Caco-2 (cell line): ENCODE results near the gene LORICRIN. TPM values are rescaled to one million over a fixed set of nuclear protein-coding genes. Genes with fewer than 3 reads are reported as not detected.

ENCODE experiments used
- BruUV-seq: library from RNA; stranded (reverse); fragments of 400-500 nt; replicated peaks from 2 replicates; lab custom pipeline; 2021; lab: Mats Ljungman, UMichigan
- CTCF ChIA-PET: fragments of 300-600 bp; sonication (Branson Sonifier 250); formaldehyde crosslinking; loops from one replicate; lab custom pipeline; 2022; ENCODE audit warnings: antibody characterized with exemption; lab: Charles Lee
- POLR2A ChIA-PET: fragments of 300-600 bp; sonication (Branson Sonifier 250); formaldehyde crosslinking; loops from one replicate; lab custom pipeline; 2022; ENCODE audit warnings: antibody characterized with exemption; lab: Charles Lee
- DNase-seq, 2 experiments: peaks; one replicate each; pipeline versions ENCODE4 v3.0.0 to v3.0.0-alpha.2; 2020 to 2022
- H3K27me3 ChIP-seq: replicated peaks from 2 replicates; pipeline ENCODE4 v1.6.0; 2011; ENCODE audit warnings: low read length; ENCODE audit not compliant: control insufficient read depth, insufficient read depth
- H3K36me3 ChIP-seq: 2 replicates; pipeline ENCODE4 v1.5.1; 2011; ENCODE audit warnings: low read length; ENCODE audit not compliant: control insufficient read depth, insufficient read depth
- H3K4me1 ChIP-seq: fragments of 250-450 bp; sonication (Bioruptor Pico); 2 replicates; pipeline ENCODE4 v1.5.1; 2020; ENCODE audit warnings: mild to moderate bottlenecking
- H3K4me3 ChIP-seq: 2 replicates; pipeline ENCODE4 v1.5.1; 2011; ENCODE audit warnings: low read depth, mild to moderate bottlenecking, control low read depth, low read length
- H3K9me3 ChIP-seq: fragments of 250-450 bp; sonication (Bioruptor Pico); 2 replicates; pipeline ENCODE4 v1.5.1; 2020; ENCODE audit warnings: mild to moderate bottlenecking, moderate library complexity
- H3K27ac Mint-ChIP-seq: one replicate; pipeline ENCODE4 v1.8.0; 2022; ENCODE audit warnings: mixed read lengths; ENCODE audit not compliant: unreplicated experiment
- H3K27me3 Mint-ChIP-seq: one replicate; pipeline ENCODE4 v1.8.0; 2022; ENCODE audit warnings: mixed read lengths; ENCODE audit not compliant: insufficient read depth, unreplicated experiment
- H3K36me3 Mint-ChIP-seq: one replicate; pipeline ENCODE4 v1.8.0; 2022; ENCODE audit warnings: mild to moderate bottlenecking, mixed read lengths; ENCODE audit not compliant: insufficient read depth, unreplicated experiment
- H3K4me1 Mint-ChIP-seq: one replicate; pipeline ENCODE4 v1.8.0; 2022; ENCODE audit warnings: low read depth, mixed read lengths; ENCODE audit not compliant: unreplicated experiment
- H3K4me3 Mint-ChIP-seq: one replicate; pipeline ENCODE4 v1.8.0; 2022; ENCODE audit warnings: mild to moderate bottlenecking, moderate library complexity, mixed read lengths; ENCODE audit not compliant: unreplicated experiment
- H3K9me3 Mint-ChIP-seq: one replicate; pipeline ENCODE4 v1.8.0; 2022; ENCODE audit warnings: mixed read lengths; ENCODE audit not compliant: unreplicated experiment
- CTCF ChIP-seq, 2 experiments: fragments of 200-600 bp in 1 of 2; IDR thresholded peaks; 1 replicate in 1 of 2; 2 replicates in 1 of 2; pipeline versions ENCODE4 v1.5.1 to v1.8.0; 2011 to 2022; ENCODE audit warnings: antibody characterized with exemption in 1 of 2, control low read depth in 1 of 2, inconsistent platforms in 1 of 2, low read depth in 1 of 2, low read length in 1 of 2, mild to moderate bottlenecking in 1 of 2, moderate library complexity in 1 of 2; ENCODE audit not compliant: insufficient read depth in 1 of 2, severe bottlenecking in 1 of 2, unreplicated experiment in 1 of 2
- intact Hi-C: fragments of 100-400 bp; cut with micrococcal nuclease; formaldehyde crosslinking; loops from one replicate; pipeline ENCODE4 v1.10.0; 2022; ENCODE audit not compliant: unreplicated experiment
- total RNA-seq: library from RNA; stranded (reverse); gene quantifications from 2 replicates; pipeline ENCODE4 v1.2.3, GENCODE V29; 2022

Gene LORICRIN
- total RNA-seq, 1 experiment from 2014 or later, result not detected

DNA sequence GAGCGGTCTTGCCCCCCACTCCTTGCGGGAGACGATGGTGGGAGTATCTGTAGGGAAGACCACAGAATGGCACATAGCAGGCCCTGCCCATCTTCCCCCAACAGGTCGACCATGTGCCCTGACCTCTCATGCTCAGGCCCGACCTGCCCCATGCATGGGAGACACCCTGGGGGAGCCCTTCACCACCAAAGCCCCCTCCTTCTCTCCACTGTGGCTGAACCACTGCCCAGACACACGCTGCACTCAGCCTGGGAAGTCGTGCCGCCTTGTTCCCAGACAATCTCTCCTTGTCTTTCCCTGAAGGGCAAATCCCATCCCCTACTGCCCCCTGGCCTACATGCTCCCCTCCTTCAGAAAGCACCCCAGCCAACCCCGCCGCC, 47.7 kb downstream of the LORICRIN start:
- Mint-ChIP-seq H3K4me1 (no peaks in the 10 kb centered on the region), H3K27ac (no peak overlapping the region), H3K27me3 (peaks cover 19% of the 10 kb centered on the region), H3K36me3 (no peaks in the 10 kb centered on the region), H3K4me3 (no peak overlapping the region), H3K9me3 (no peaks in the 10 kb centered on the region)
- no TSS peak for BruUV-seq
- ChIA-PET POLR2A (no interaction called here), CTCF (no interaction called here)
- H3K36me3 ChIP-seq, result no peaks in the 10 kb centered on the region
- TF ChIP-seq CTCF (IDR thresholded peaks at IDR 0.05; ENCODE audit: insufficient read depth in 1 of 2, low read depth in 1 of 2, low read length in 1 of 2, severe bottlenecking in 1 of 2, unreplicated experiment in 1 of 2), result no peak
- no peaks in the 10 kb centered on the region for H3K4me1 ChIP-seq
- peaks cover 4% of the 10 kb centered on the region; the same call in 1 of the 2 replicates for H3K27me3 ChIP-seq
- DNase-seq, result no peak
- intact Hi-C loops, result no loop called here
- no peaks in the 10 kb centered on the region for H3K9me3 ChIP-seq
- no peak overlapping the region for H3K4me3 ChIP-seq

DNA sequence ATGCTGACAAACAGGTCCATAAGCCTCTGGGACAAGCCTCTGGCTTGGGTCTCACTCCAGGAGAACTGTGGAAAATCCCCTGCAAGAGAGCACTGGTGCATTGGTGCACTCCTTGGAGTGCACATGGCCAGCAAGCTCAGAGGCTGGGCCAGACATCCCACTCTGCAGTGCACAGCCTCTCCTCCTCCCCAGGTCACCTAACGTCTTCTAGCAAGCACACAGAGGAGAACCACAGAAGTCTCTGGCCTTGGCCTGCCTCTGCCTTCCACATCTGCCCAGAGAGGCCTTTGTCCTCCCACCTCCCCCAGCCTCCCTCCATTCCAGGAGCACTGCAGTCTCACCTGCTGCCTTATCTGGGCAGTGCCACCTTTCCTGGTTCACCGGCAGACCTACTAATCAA, 49.1 kb downstream of the LORICRIN start:
- no peak overlapping the region for H3K4me3 ChIP-seq
- Mint-ChIP-seq H3K27me3 (peaks cover 19% of the 10 kb centered on the region), H3K36me3 (no peaks in the 10 kb centered on the region), H3K4me3 (no peak overlapping the region), H3K9me3 (no peaks in the 10 kb centered on the region), H3K27ac (no peak overlapping the region), H3K4me1 (no peaks in the 10 kb centered on the region)
- no TSS peak for BruUV-seq
- DNase-seq, result no peak
- POLR2A ChIA-PET, result no interaction called here
- CTCF ChIA-PET, result no interaction called here
- no peak for TF ChIP-seq CTCF (IDR thresholded peaks at IDR 0.05; ENCODE audit: insufficient read depth in 1 of 2, low read depth in 1 of 2, low read length in 1 of 2, severe bottlenecking in 1 of 2, unreplicated experiment in 1 of 2)
- no peaks in the 10 kb centered on the region for H3K36me3 ChIP-seq
- H3K27me3 ChIP-seq, result peaks cover 4% of the 10 kb centered on the region; the same call in 1 of the 2 replicates
- H3K4me1 ChIP-seq, result no peaks in the 10 kb centered on the region
- intact Hi-C loops, result no loop called here
- H3K9me3 ChIP-seq, result no peaks in the 10 kb centered on the region

- no peak for TF ChIP-seq CTCF (IDR thresholded peaks at IDR 0.05; ENCODE audit: insufficient read depth in 1 of 2, low read depth in 1 of 2, low read length in 1 of 2, severe bottlenecking in 1 of 2, unreplicated experiment in 1 of 2)
- no peak for DNase-seq
- no peaks in the 10 kb centered on the region for H3K9me3 Mint-ChIP-seq
- H3K9me3 ChIP-seq, result no peaks in the 10 kb centered on the region
- H3K27me3 Mint-ChIP-seq, result peaks cover 21% of the 10 kb centered on the region
- H3K27ac Mint-ChIP-seq, result no peak overlapping the region
- H3K4me1 ChIP-seq, result no peaks in the 10 kb centered on the region
- no peak overlapping the region for H3K4me3 ChIP-seq
- ChIA-PET POLR2A (no interaction called here), CTCF (interaction anchor here (0.6 kb wide), 1 partner anchor 290 kb away, joined by 3 read pairs; no protein-coding TSS in a partner anchor)
- no peaks in the 10 kb centered on the region for H3K4me1 Mint-ChIP-seq
- H3K36me3 Mint-ChIP-seq, result no peaks in the 10 kb centered on the region
- H3K4me3 Mint-ChIP-seq, result no peak overlapping the region
- H3K36me3 ChIP-seq, result no peaks in the 10 kb centered on the region
- BruUV-seq, result no TSS peak
- H3K27me3 ChIP-seq, result peaks cover 4% of the 10 kb centered on the region; the same call in 1 of the 2 replicates
- intact Hi-C loops, result no loop called here
Measured at GRCh38 chr1:153309441-153309840, 50.0 kb downstream of the LORICRIN start.
